GM21390 (cell line): ENCODE results near the gene MS4A10.
A peak's percentile ranks its signal among the peaks of the same experiment; 100 is the strongest.

ENCODE experiments used
- ATAC-seq: cut with Tn5 transposase; IDR thresholded peaks from one replicate; pipeline ENCODE4 v1.9.1; 2021; ENCODE audit not compliant: unreplicated experiment

Gene MS4A10

GRCh38 chr11:60764879-60765278 lies 20.3 kb upstream of the MS4A10 start:
- peak; percentile 42 for ATAC-seq

- no peak for ATAC-seq
Observed at GRCh38 chr11:60765355-60765754, 19.8 kb upstream of the MS4A10 start.

GRCh38 chr11:60766547-60766946 lies 18.6 kb upstream of the MS4A10 start:
- no peak for ATAC-seq

- no peak for ATAC-seq
Observed at GRCh38 chr11:60767388-60767811, 17.7 kb upstream of the MS4A10 start.

GRCh38 chr11:60768202-60768601 lies 16.9 kb upstream of the MS4A10 start:
- no peak for ATAC-seq

- no peak for ATAC-seq
Observed at GRCh38 chr11:60769273-60769672, 15.9 kb upstream of the MS4A10 start.

- no peak for ATAC-seq
Observed at GRCh38 chr11:60769811-60770210, 15.3 kb upstream of the MS4A10 start.

DNA sequence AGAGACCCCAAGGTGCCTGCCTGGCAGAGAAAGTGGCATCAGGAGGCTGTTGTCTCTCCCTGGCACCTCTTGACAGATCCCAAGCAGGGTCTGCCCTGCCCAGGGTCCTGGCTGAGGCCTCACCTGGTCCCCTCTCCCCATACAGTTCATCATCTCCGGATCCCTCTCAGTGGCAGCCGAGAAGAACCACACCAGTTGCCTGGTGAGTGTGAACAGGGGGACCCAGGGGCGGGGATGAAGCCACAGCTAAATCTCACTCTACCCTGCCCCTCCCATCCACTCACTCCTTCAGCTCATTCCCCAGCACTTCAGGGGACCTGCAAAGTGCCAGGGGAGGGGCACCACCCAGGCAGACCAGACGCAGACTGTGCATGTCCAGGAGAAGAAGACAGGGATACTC lies 14.0 kb upstream of the MS4A10 start:
- no peak for ATAC-seq

DNA sequence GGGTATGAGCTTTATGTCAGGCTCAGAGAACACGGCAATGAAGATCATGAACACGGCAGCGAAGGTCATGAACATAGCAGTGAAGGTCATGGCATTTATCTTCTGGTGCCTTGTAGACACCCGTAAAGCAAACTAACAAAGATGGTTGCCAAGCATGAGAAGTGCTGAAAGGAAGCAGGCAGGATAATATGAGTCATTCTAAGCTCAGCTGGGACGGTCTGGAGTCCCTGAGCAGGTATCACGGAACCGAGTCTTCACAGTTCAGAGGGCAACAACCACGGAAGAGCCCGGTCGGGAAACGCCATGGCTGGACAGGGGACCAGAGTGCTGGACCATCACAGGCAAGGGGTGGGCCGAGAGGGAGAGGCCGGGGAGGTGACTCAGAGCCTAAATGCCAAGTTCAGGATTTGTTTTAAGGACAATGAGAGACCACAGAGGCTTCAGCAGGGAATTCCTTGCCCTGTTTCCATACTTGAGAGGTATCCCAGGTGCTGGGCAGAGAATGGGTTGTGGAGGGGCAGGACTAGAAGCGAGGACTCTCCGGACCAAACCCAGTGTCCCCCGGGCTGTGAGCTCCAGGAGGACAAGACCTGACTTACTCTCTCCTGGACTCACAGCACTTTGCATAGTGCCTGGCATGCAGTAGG lies 13.1 kb upstream of the MS4A10 start:
- peak; percentile 38 for ATAC-seq

DNA sequence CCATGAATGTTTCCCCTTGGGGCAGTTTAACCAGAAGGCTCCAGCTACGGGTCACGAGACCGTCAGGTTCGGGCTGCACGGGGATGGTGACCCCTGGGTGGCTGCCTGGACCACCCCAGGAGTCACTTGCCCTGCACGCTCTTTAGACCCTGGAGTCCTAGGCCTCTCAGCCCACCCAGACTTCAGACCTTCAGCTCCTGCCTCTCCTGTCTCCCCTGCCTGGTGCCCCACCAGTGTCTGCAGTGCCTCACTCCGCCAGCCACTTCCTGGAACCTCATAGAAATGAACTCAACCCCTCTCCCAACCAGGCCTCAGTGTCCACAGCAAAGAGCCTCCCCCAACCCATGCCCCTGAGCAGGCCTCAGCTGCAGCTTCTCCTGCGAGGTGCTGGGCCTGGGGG lies 12.5 kb upstream of the MS4A10 start:
- ATAC-seq = no peak

GRCh38 chr11:60774726-60775125 lies 10.4 kb upstream of the MS4A10 start:
- ATAC-seq = no peak

GRCh38 chr11:60775420-60775961 lies 9.6 kb upstream of the MS4A10 start:
- peak; percentile 73 for ATAC-seq

GRCh38 chr11:60776167-60776566 lies 9.0 kb upstream of the MS4A10 start:
- no peak for ATAC-seq

DNA sequence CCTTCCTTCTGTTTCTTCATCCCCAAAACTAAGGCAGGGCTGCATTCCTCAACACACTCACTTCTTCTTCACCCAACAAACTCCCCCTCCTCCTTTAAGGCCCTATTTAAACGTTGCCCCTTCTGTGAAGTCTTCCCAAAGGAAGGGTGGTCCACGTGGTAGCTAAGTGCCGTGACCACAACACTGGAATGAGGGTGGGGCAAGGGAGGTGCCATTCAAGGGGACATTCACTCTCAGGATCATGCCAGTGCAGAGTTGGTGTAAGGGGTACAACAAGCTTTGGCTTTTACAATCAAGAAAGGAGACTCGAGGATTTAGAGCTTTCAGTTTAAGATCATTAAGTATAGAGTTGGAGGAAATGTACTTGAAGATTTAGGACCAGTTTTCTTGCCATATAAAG lies 8.0 kb upstream of the MS4A10 start:
- no peak for ATAC-seq

GRCh38 chr11:60777572-60777971 lies 7.6 kb upstream of the MS4A10 start:
- ATAC-seq = no peak

DNA sequence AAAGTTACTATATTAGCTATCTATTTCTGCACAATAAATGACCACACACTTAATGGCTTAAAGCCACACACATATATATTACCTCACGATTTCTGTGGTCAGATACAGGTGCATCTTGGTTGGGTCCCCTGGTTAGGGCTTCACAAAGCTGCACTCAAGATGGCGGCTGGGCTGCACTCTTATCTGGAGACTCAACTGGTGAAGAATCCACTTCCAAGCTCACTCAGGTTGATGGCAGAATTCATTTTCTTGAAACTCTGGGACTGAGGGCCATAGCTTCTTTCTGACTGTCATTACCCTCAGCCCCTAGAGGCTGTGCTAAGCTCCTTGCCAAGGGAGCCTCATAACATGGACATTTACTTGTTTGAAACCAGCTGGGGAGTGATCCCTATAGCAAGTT lies 5.1 kb upstream of the MS4A10 start:
- ATAC-seq = no peak

- no peak for ATAC-seq
Observed at GRCh38 chr11:60780774-60781173, 4.4 kb upstream of the MS4A10 start.

DNA sequence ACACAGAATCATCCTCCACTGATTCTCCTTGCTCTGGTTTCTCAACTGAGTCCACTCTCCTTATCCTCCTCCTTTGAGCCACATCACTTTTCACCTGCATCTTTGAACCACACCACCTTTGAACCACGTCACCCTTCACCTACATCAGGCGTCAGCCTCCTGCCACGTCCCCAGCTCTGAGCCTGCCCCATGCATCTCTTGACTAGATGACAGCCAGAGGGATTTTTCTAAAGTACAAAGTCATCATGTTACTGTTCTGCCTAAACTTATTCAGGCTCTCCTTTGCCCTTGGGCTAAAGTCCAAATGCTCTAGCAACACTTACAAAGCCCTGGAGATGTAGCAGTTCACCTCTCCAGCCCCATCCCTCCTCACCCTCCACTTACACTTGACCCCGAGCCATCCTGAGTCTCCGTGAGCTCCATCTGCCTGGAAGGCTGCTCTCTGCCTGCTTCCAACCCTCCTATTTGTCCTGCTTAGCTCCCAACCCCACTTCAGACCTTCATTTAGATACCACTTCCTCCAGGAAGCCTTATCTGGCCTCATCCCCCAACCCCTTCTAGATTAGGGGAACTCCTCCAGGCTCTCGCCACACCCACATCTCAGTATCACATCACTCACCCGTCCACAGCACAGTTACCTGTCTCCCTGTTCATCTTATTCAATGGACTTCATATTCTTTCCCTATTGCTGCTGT lies 3.7 kb upstream of the MS4A10 start:
- no peak for ATAC-seq

DNA sequence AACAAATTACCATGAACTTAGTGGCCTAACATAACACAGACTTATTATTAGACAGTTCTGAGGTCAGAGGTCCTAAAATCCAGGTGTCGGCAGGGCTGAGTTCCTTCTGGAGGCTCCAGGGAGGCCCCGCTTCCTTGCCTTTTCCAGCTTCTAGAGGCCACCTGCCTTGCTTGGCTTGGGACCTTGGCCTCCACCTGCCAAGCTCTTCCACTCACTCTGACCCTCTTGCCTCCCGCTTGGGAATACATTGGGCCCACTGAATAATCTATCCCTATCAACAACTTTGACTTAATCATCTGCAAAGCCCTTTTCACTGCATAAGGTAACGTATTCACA lies 3.2 kb upstream of the MS4A10 start:
- no peak for ATAC-seq

DNA sequence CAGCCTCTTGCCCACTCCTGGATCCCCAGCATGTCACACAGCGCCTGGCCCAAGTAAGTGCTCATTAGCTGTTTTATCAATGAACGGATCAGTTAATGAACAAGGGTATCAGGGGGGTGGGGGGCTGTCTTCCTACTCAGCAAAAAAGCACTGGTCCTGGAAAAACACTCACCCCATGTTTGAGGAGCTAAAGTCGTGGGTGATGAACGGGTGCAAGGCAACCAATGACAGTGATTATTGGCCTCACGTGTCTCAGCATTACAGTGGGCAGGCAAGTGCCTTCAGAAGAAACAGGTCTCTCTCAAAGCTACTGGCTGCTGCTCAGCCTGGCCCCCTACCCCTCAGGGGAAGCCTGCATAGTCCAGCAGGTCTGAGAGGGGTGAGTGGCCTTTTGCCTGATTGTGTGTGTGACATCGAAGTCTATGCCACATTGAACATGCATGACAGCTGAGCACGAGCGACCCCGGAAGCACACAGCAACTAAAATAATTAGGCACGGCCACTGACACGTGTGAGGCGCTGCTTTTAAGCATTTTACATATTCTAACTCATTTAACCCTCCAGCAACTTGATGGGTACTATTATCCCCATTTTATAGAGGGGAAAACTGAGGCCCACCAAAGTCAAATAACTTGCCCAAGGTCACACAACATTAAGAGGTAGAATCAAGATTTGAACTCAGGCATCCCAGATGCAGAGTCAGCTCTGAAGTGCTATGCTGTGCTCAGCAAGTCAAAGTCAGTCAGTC lies 2.6 kb upstream of the MS4A10 start:
- no peak for ATAC-seq

DNA sequence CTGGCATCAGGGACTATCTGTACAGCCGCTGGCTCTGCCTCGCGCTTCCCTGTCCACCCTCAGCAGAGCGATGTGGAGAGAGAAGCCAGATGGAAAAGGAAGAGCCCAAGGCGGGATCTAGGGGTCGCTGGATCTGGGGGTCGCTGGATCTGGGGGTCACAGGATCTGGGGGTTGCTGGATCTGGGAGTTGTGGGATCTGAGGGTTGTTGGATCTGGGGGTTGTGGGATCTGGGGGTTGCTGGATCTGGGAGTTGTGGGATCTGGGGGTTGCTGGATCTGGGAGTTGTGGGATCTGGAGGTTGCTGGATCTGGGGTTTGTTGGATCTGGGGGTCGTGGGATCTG lies 2.0 kb upstream of the MS4A10 start:
- no peak for ATAC-seq

DNA sequence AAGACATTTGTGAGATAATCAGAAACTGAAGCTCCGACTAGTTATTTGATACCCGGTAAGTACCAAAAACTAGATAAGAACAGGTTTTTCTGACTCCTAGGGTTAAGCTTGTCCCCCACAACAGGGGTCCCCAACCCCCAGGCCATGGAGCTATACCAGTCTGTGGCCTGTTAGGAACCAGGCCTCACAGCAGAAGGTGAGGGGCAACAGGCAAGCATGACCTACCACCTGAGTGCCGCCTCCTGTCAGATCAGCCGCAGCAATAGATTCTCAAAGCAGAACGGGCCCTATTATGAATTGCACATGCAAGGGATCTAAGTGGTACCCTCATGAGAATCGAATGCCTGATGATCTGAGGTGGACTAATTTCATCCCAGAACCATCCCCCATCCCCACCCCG lies 1.2 kb upstream of the MS4A10 start:
- ATAC-seq = no peak
